ENCODE measurements around the gene SEC31A.
A peak's percentile ranks its signal among the peaks of the same experiment; 100 is the strongest.
"Not testable (repeated sequence)": the region's sequence is repeated elsewhere in the genome, so short reads cannot be mapped to it uniquely, and the experiment has no call there.

The SEC31A gene

DNA sequence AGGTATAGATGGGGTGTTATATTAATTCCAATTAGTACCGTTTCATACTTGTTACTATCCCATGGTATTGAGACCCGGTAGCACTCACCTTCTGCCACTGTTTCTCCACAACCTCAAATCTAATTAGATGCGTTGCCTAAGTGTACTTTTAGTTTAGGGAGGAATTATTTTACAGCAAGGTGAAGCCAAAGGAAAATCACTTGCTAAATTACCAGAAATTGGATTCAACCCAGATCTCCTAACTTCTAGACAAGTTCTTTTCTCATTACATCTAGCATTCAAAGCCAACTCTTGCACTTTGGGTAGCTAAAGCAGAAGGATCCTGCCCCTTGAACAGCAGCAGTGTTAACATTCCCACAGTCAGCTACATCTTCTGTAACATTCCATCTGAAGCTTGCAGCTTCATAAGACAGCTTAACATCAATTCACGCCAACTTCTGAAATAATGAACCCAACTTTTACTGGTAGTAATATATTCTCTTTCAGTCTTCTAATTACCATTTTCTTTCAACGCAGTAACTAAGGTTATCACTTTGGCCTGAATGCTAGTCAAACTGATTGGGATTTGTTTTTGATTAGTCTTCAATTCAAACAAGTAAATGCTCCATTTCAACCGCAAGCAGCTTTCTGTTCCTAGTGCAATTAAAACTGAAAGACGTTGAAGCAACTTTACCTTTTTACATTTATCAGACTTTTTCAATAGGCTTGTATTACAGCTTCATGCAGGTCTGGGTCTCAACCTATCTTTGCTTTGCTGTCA lies 934 bp upstream of the SEC31A start:
- Histone ChIP-seq H3K4me1 (ENCODE audit: control insufficient read depth, low read depth, low read length) (peaks cover 3% of the 10 kb centered on the region), H3K9ac (ENCODE audit: low read length) (peak overlapping the region; percentile 96), H3K36me3 (ENCODE audit: control insufficient read depth, low read depth, low read length) (peaks cover 37% of the 10 kb centered on the region), H3K27me3 (ENCODE audit: control insufficient read depth, insufficient read depth, low read length) (no peaks in the 10 kb centered on the region), H3K27ac (ENCODE audit: low read length) (peak overlapping the region; percentile 64), H3K4me3 (ENCODE audit: low read length) (peak overlapping the region; percentile 95), H3K9me3 (ENCODE audit: control insufficient read depth, low read depth, low read length) (no peaks in the 10 kb centered on the region)

GRCh38 chr4:82890528-82890900 lies 439 bp downstream of the SEC31A start:
- H3K4me3 ChIP-seq (ENCODE audit: low read length): peak overlapping the region; percentile 95
- no peaks in the 10 kb centered on the region for H3K27me3 ChIP-seq (ENCODE audit: control insufficient read depth, insufficient read depth, low read length)
- peak overlapping the region; percentile 39 for H3K27ac ChIP-seq (ENCODE audit: low read length)
- H3K9ac ChIP-seq (ENCODE audit: low read length): peak overlapping the region; percentile 96
- peaks cover 3% of the 10 kb centered on the region for H3K4me1 ChIP-seq (ENCODE audit: control insufficient read depth, low read depth, low read length)
- peaks cover 29% of the 10 kb centered on the region for H3K36me3 ChIP-seq (ENCODE audit: control insufficient read depth, low read depth, low read length)
- no peaks in the 10 kb centered on the region for H3K9me3 ChIP-seq (ENCODE audit: control insufficient read depth, low read depth, low read length)

GRCh38 chr4:82889287-82889686 lies 1.7 kb downstream of the SEC31A start:
- no peak overlapping the region for H3K27ac ChIP-seq (ENCODE audit: low read length)
- no peaks in the 10 kb centered on the region for H3K9me3 ChIP-seq (ENCODE audit: control insufficient read depth, low read depth, low read length)
- peaks cover 3% of the 10 kb centered on the region for H3K4me1 ChIP-seq (ENCODE audit: control insufficient read depth, low read depth, low read length)
- H3K9ac ChIP-seq (ENCODE audit: low read length): peak overlapping the region; percentile 96
- H3K27me3 ChIP-seq (ENCODE audit: control insufficient read depth, insufficient read depth, low read length): no peaks in the 10 kb centered on the region
- peaks cover 17% of the 10 kb centered on the region for H3K36me3 ChIP-seq (ENCODE audit: control insufficient read depth, low read depth, low read length)
- peak overlapping the region; percentile 95 for H3K4me3 ChIP-seq (ENCODE audit: low read length)

- H3K36me3 ChIP-seq (ENCODE audit: control insufficient read depth, low read depth, low read length): no peaks in the 10 kb centered on the region
- H3K4me3 ChIP-seq (ENCODE audit: low read length): no peak overlapping the region
- H3K4me1 ChIP-seq (ENCODE audit: control insufficient read depth, low read depth, low read length): no peaks in the 10 kb centered on the region
- H3K9me3 ChIP-seq (ENCODE audit: control insufficient read depth, low read depth, low read length): no peaks in the 10 kb centered on the region
- no peaks in the 10 kb centered on the region for H3K27me3 ChIP-seq (ENCODE audit: control insufficient read depth, insufficient read depth, low read length)
- no peak overlapping the region for H3K9ac ChIP-seq (ENCODE audit: low read length)
- H3K27ac ChIP-seq (ENCODE audit: low read length): no peak overlapping the region
Measured at GRCh38 chr4:82886147-82886942, 4.6 kb downstream of the SEC31A start.

DNA sequence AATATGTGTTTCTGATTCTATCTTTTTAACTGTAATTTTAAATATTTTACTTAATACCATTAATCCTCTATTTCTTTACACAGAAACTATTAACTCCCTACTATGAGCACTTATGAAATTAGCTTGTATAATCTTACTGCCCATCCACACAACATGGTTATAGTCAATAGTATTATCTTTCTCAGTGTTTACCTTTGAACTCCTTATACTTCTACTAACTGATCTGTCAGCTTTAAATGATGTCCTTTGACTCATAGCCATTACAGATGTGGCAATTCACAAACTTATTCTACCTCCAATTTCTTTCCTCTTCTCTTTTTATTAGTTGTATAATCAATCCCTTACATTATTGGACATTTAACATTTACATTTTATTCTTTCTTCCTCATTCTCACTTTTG lies 5.5 kb downstream of the SEC31A start:
- Histone ChIP-seq H3K9ac (ENCODE audit: low read length) (no peak overlapping the region), H3K4me3 (ENCODE audit: low read length) (no peak overlapping the region)

DNA sequence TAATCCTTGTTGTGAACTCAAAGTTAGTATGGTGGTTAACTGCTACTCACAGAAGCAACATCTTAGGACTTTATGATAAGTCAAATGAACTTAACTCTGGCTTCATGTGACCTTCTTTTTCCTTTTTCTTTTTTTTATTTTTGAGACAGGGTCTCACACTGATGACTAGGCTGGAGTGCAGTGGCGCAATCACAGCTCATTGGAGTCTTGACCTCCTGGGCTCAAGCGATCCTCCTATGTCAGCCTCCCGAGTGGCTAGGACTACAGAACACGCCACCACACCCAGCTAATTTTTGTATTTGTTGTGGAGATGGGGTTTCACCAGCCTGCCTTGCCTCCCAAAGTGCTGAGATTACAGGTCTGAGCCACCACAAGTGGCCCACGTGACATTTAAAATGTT lies 22.4 kb downstream of the SEC31A start:
- Histone ChIP-seq H3K9ac (ENCODE audit: low read length) (no peak overlapping the region), H3K4me3 (ENCODE audit: low read length) (no peak overlapping the region), H3K27ac (ENCODE audit: low read length) (no peak overlapping the region), H3K36me3 (ENCODE audit: control insufficient read depth, low read depth, low read length) (peaks cover 67% of the 10 kb centered on the region), H3K9me3 (ENCODE audit: control insufficient read depth, low read depth, low read length) (no peaks in the 10 kb centered on the region), H3K4me1 (ENCODE audit: control insufficient read depth, low read depth, low read length) (no peaks in the 10 kb centered on the region), H3K27me3 (ENCODE audit: control insufficient read depth, insufficient read depth, low read length) (no peaks in the 10 kb centered on the region)

More for the DNA sequence above, 5.5 kb downstream of the SEC31A start:
- Histone ChIP-seq H3K27ac (ENCODE audit: low read length) (no peak overlapping the region), H3K36me3 (ENCODE audit: control insufficient read depth, low read depth, low read length) (peaks cover 4% of the 10 kb centered on the region), H3K9me3 (ENCODE audit: control insufficient read depth, low read depth, low read length) (no peaks in the 10 kb centered on the region), H3K27me3 (ENCODE audit: control insufficient read depth, insufficient read depth, low read length) (no peaks in the 10 kb centered on the region), H3K4me1 (ENCODE audit: control insufficient read depth, low read depth, low read length) (no peaks in the 10 kb centered on the region)

DNA sequence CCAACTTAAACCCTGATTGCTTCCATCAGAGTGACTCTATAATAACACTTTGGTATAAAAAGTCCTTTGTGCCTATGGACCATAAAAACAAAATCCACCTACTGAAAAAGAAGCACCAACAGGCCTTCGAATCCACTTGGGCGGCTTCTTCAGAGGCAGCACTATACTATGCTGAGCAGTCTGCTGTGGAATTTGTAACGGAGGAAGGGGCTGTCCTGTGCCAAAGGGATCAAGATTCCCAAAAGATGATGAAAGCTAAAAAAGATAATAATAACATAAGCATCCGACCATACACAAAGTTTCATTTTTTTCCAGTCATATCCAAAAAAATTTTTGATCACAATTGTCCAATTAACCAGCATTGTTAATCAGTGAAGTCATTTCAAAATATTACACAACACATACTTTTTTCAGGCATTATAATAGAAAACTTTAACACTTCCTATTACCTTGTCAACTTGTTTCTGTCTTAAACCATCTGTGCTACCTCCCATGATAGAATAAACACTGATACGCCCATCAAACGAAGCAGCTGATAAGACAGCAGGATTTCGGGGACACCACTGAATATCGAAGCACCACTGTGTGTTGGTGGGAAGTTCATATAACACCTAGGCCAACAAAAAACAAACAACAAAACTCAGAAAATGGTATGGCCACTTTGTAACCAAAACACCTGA lies 24.1 kb downstream of the SEC31A start:
- Histone ChIP-seq H3K4me1 (ENCODE audit: control insufficient read depth, low read depth, low read length) (no peaks in the 10 kb centered on the region), H3K9me3 (ENCODE audit: control insufficient read depth, low read depth, low read length) (no peaks in the 10 kb centered on the region), H3K4me3 (ENCODE audit: low read length) (no peak overlapping the region), H3K27ac (ENCODE audit: low read length) (no peak overlapping the region), H3K36me3 (ENCODE audit: control insufficient read depth, low read depth, low read length) (peaks cover 68% of the 10 kb centered on the region), H3K9ac (ENCODE audit: low read length) (no peak overlapping the region), H3K27me3 (ENCODE audit: control insufficient read depth, insufficient read depth, low read length) (no peaks in the 10 kb centered on the region)

DNA sequence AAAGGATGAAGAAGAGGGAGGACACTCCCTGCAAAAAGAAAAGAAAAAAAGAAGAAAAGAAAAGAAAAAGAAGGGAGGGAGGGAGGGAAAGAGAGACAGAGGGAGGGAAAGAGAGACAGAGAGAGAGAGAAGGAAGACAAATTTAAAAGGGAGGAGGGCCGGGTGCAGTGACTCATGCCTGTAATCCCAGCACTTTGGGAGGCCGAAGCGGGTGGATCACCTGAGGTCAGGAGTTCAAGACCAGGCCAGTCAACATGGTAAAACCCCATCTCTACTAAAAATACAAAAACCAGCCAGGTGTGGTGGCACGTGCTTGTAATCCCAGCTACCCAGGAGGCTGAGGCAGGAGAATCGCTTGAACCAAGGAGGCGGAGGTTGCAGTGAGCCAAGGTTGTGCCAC lies 24.9 kb downstream of the SEC31A start:
- not testable (repeated sequence) for H3K27ac ChIP-seq (ENCODE audit: low read length); H3K4me3 ChIP-seq (ENCODE audit: low read length); H3K27me3 ChIP-seq (ENCODE audit: control insufficient read depth, insufficient read depth, low read length); H3K4me1 ChIP-seq (ENCODE audit: control insufficient read depth, low read depth, low read length); H3K9me3 ChIP-seq (ENCODE audit: control insufficient read depth, low read depth, low read length); H3K9ac ChIP-seq (ENCODE audit: low read length)
- H3K36me3 ChIP-seq (ENCODE audit: control insufficient read depth, low read depth, low read length): peaks cover 67% of the 10 kb centered on the region

- no peaks in the 10 kb centered on the region for H3K9me3 ChIP-seq (ENCODE audit: control insufficient read depth, low read depth, low read length)
- no peak overlapping the region for H3K4me3 ChIP-seq (ENCODE audit: low read length)
- H3K4me1 ChIP-seq (ENCODE audit: control insufficient read depth, low read depth, low read length): no peaks in the 10 kb centered on the region
- H3K36me3 ChIP-seq (ENCODE audit: control insufficient read depth, low read depth, low read length): peaks cover 65% of the 10 kb centered on the region
- no peak overlapping the region for H3K9ac ChIP-seq (ENCODE audit: low read length)
- no peaks in the 10 kb centered on the region for H3K27me3 ChIP-seq (ENCODE audit: control insufficient read depth, insufficient read depth, low read length)
- H3K27ac ChIP-seq (ENCODE audit: low read length): no peak overlapping the region
Measured at GRCh38 chr4:82865592-82865991, 25.4 kb downstream of the SEC31A start.

- Histone ChIP-seq H3K27ac (ENCODE audit: low read length) (no peak overlapping the region), H3K9ac (ENCODE audit: low read length) (no peak overlapping the region)
Measured at GRCh38 chr4:82864336-82864979, 26.5 kb downstream of the SEC31A start.

DNA sequence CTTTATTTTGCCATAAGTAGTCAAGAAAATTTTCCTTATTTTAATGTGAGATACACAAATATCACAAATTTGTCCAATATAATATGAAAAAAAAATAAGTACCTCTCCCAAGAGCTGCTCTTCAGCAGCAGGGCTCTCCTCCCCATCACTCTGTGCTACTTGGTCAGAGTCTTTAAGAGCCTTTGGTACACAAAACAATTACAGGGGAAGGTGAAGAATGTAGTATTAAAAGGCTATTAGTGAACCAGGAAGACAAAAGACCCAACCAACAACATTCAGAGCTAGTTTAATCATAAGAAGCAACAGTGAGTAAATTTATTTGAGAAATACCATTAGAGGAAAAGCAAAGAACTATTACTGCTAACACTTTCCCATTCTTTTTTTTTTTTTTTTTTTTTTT lies 29.4 kb downstream of the SEC31A start:
- Histone ChIP-seq H3K36me3 (ENCODE audit: control insufficient read depth, low read depth, low read length) (peaks cover 57% of the 10 kb centered on the region), H3K9ac (ENCODE audit: low read length) (no peak overlapping the region), H3K4me1 (ENCODE audit: control insufficient read depth, low read depth, low read length) (no peaks in the 10 kb centered on the region), H3K27me3 (ENCODE audit: control insufficient read depth, insufficient read depth, low read length) (no peaks in the 10 kb centered on the region), H3K4me3 (ENCODE audit: low read length) (no peak overlapping the region), H3K9me3 (ENCODE audit: control insufficient read depth, low read depth, low read length) (no peaks in the 10 kb centered on the region), H3K27ac (ENCODE audit: low read length) (no peak overlapping the region)

More at GRCh38 chr4:82864336-82864979, 26.5 kb downstream of the SEC31A start:
- Histone ChIP-seq H3K27me3 (ENCODE audit: control insufficient read depth, insufficient read depth, low read length) (no peaks in the 10 kb centered on the region), H3K9me3 (ENCODE audit: control insufficient read depth, low read depth, low read length) (no peaks in the 10 kb centered on the region), H3K36me3 (ENCODE audit: control insufficient read depth, low read depth, low read length) (peaks cover 58% of the 10 kb centered on the region), H3K4me1 (ENCODE audit: control insufficient read depth, low read depth, low read length) (no peaks in the 10 kb centered on the region), H3K4me3 (ENCODE audit: low read length) (no peak overlapping the region)
